ENCODE results near the gene TEX14. TPM values are rescaled to one million over a fixed set of nuclear protein-coding genes. Genes with fewer than 3 reads are reported as not detected.

TEX14 gene
- total and polyA plus RNA-seq, 7 experiments from 2014 or later = 0.17 to 2.4 (median 0.54) TPM; not detected in 2

GRCh38 chr17:58669853-58670252, 22.0 kb downstream of the TEX14 start:
- H3K9me3 ChIP-seq (ENCODE audit: control insufficient read depth in 2 of 3, low read length in 3 of 3) = no peaks in the 10 kb centered on the region
- DNase-seq (no peak), ATAC-seq (no peak)
- ChIA-PET CTCF (no interaction called here), POLR2A (no interaction called here)
- no peaks in the 10 kb centered on the region for H3K36me3 ChIP-seq (ENCODE audit: control insufficient read depth in 2 of 3, insufficient read depth in 3 of 3, low read length in 3 of 3)
- Mint-ChIP-seq H3K4me1 (peaks cover 0 to 9% (median 8%) of the 10 kb centered on the region in 7 donors), H3K4me3 (no peak overlapping the region), H3K27me3 (peaks cover under 1 to 23% (median 8%) of the 10 kb centered on the region in 5 donors), H3K36me3 (no peaks in the 10 kb centered on the region), H3K9me3 (peaks cover 0 to 1% (median 0%) of the 10 kb centered on the region in 11 donors), H3K27ac (no peak overlapping the region)
- no peaks in the 10 kb centered on the region for H3K4me1 ChIP-seq (ENCODE audit: control insufficient read depth in 2 of 2, insufficient read depth in 2 of 2, low read length in 2 of 2)
- H3K4me3 ChIP-seq (ENCODE audit: low read length) = no peak overlapping the region
- intact Hi-C loops (cut with micrococcal nuclease) = no loop called here
- no peak overlapping the region for H3K27ac ChIP-seq (ENCODE audit: low read depth, low read length)
- H3K27me3 ChIP-seq (ENCODE audit: control insufficient read depth in 2 of 2, insufficient read depth in 2 of 2, low read length in 2 of 2) = no peaks in the 10 kb centered on the region

- Mint-ChIP-seq H3K9me3 (peaks cover 0 to 1% (median 0%) of the 10 kb centered on the region in 11 donors), H3K27ac (no peak overlapping the region), H3K36me3 (no peaks in the 10 kb centered on the region), H3K4me1 (peaks cover 0 to 9% (median 8%) of the 10 kb centered on the region in 7 donors), H3K4me3 (no peak overlapping the region), H3K27me3 (peaks cover 0 to 23% (median 11%) of the 10 kb centered on the region in 5 donors)
- DNase-seq (no peak), ATAC-seq (no peak)
- H3K27ac ChIP-seq (ENCODE audit: low read depth, low read length) = no peak overlapping the region
- no peaks in the 10 kb centered on the region for H3K27me3 ChIP-seq (ENCODE audit: control insufficient read depth in 2 of 2, insufficient read depth in 2 of 2, low read length in 2 of 2)
- H3K4me3 ChIP-seq (ENCODE audit: low read length) = no peak overlapping the region
- H3K9me3 ChIP-seq (ENCODE audit: control insufficient read depth in 2 of 3, low read length in 3 of 3) = no peaks in the 10 kb centered on the region
- ChIA-PET CTCF (no interaction called here), POLR2A (no interaction called here)
- intact Hi-C loops (cut with micrococcal nuclease) = no loop called here
- no peaks in the 10 kb centered on the region for H3K36me3 ChIP-seq (ENCODE audit: control insufficient read depth in 2 of 3, insufficient read depth in 3 of 3, low read length in 3 of 3)
- no peaks in the 10 kb centered on the region for H3K4me1 ChIP-seq (ENCODE audit: control insufficient read depth in 2 of 2, insufficient read depth in 2 of 2, low read length in 2 of 2)
These were observed 23.3 kb downstream of the TEX14 start for GRCh38 chr17:58668598-58668935.

- DNase-seq (no peak), ATAC-seq (no peak)
- peak overlapping the region in 1 of 9 donors; percentile 63 for H3K27ac Mint-ChIP-seq
- H3K9me3 ChIP-seq (ENCODE audit: control insufficient read depth in 2 of 3, low read length in 3 of 3) = no peaks in the 10 kb centered on the region
- H3K27ac ChIP-seq (ENCODE audit: low read depth, low read length) = no peak overlapping the region
- intact Hi-C loops (cut with micrococcal nuclease) = no loop called here
- ChIA-PET CTCF (interaction anchor here (0.6 to 0.7 kb wide), 2 partner anchors 459 to 552 kb away, joined by 3 read pairs; no protein-coding TSS in a partner anchor), POLR2A (no interaction called here)
- H3K4me1 ChIP-seq (ENCODE audit: control insufficient read depth in 2 of 2, insufficient read depth in 2 of 2, low read length in 2 of 2) = no peaks in the 10 kb centered on the region
- peak overlapping the region in 2 of 10 donors; percentile 21 to 38 for H3K4me3 Mint-ChIP-seq
- peaks cover 0 to 23% (median 11%) of the 10 kb centered on the region in 5 donors for H3K27me3 Mint-ChIP-seq
- H3K36me3 ChIP-seq (ENCODE audit: control insufficient read depth in 2 of 3, insufficient read depth in 3 of 3, low read length in 3 of 3) = no peaks in the 10 kb centered on the region
- no peak overlapping the region for H3K4me3 ChIP-seq (ENCODE audit: low read length)
- no peaks in the 10 kb centered on the region for H3K36me3 Mint-ChIP-seq
- H3K27me3 ChIP-seq (ENCODE audit: control insufficient read depth in 2 of 2, insufficient read depth in 2 of 2, low read length in 2 of 2) = no peaks in the 10 kb centered on the region
- peaks cover 0 to 9% (median 8%) of the 10 kb centered on the region in 7 donors for H3K4me1 Mint-ChIP-seq
- peaks cover 0 to 1% (median 0%) of the 10 kb centered on the region in 11 donors for H3K9me3 Mint-ChIP-seq
These were observed 23.8 kb downstream of the TEX14 start for GRCh38 chr17:58667934-58668597.

- ATAC-seq = peak; percentile 79
- peak in 5 of 9 donors; percentile 21 to 52 (median 26) for DNase-seq
- Histone ChIP-seq H3K27ac (ENCODE audit: low read depth, low read length) (no peak overlapping the region), H3K4me1 (ENCODE audit: control insufficient read depth in 2 of 2, insufficient read depth in 2 of 2, low read length in 2 of 2) (no peaks in the 10 kb centered on the region), H3K36me3 (ENCODE audit: control insufficient read depth in 2 of 3, insufficient read depth in 3 of 3, low read length in 3 of 3) (no peaks in the 10 kb centered on the region), H3K4me3 (ENCODE audit: low read length) (peak overlapping the region; percentile 0), H3K9me3 (ENCODE audit: control insufficient read depth in 2 of 3, low read length in 3 of 3) (no peaks in the 10 kb centered on the region), H3K27me3 (ENCODE audit: control insufficient read depth in 2 of 2, insufficient read depth in 2 of 2, low read length in 2 of 2) (no peaks in the 10 kb centered on the region)
- intact Hi-C loops (cut with micrococcal nuclease) = no loop called here
- peaks cover 0 to 9% (median 8%) of the 10 kb centered on the region in 7 donors for H3K4me1 Mint-ChIP-seq
- peak overlapping the region in 9 of 10 donors; percentile 14 to 80 (median 48) for H3K4me3 Mint-ChIP-seq
- peaks cover 0 to 23% (median 11%) of the 10 kb centered on the region in 5 donors for H3K27me3 Mint-ChIP-seq
- H3K36me3 Mint-ChIP-seq = no peaks in the 10 kb centered on the region
- peak overlapping the region in 4 of 9 donors; percentile 14 to 32 (median 23) for H3K27ac Mint-ChIP-seq
- peaks cover 0 to 1% (median 0%) of the 10 kb centered on the region in 11 donors for H3K9me3 Mint-ChIP-seq
- POLR2A ChIA-PET = interaction anchor here (0.7 kb wide), 1 partner anchor 489 kb away, joined by 4 read pairs; the partner anchor contains the start of gene PRR11
- CTCF ChIA-PET = no interaction called here
These were observed 25.0 kb downstream of the TEX14 start for GRCh38 chr17:58666858-58667267.

GRCh38 chr17:58665946-58666857, 25.6 kb downstream of the TEX14 start:
- Histone ChIP-seq H3K9me3 (ENCODE audit: control insufficient read depth in 2 of 3, low read length in 3 of 3) (no peaks in the 10 kb centered on the region), H3K27ac (ENCODE audit: low read depth, low read length) (no peak overlapping the region), H3K4me3 (ENCODE audit: low read length) (peak overlapping the region; percentile 0), H3K36me3 (ENCODE audit: control insufficient read depth in 2 of 3, insufficient read depth in 3 of 3, low read length in 3 of 3) (no peaks in the 10 kb centered on the region), H3K27me3 (ENCODE audit: control insufficient read depth in 2 of 2, insufficient read depth in 2 of 2, low read length in 2 of 2) (no peaks in the 10 kb centered on the region), H3K4me1 (ENCODE audit: control insufficient read depth in 2 of 2, insufficient read depth in 2 of 2, low read length in 2 of 2) (no peaks in the 10 kb centered on the region)
- Mint-ChIP-seq H3K4me3 (peak overlapping the region in 9 of 10 donors; percentile 14 to 80 (median 48)), H3K27me3 (peaks cover 0 to 23% (median 11%) of the 10 kb centered on the region in 5 donors), H3K36me3 (no peaks in the 10 kb centered on the region), H3K9me3 (peaks cover 0 to 1% (median 0%) of the 10 kb centered on the region in 11 donors), H3K4me1 (peaks cover 0 to 9% (median 8%) of the 10 kb centered on the region in 7 donors), H3K27ac (peak overlapping the region in 1 of 9 donors; percentile 14)
- intact Hi-C loops (cut with micrococcal nuclease) = no loop called here
- no peak for ATAC-seq
- ChIA-PET POLR2A (interaction anchor here (1.0 kb wide), 1 partner anchor 25 kb away, joined by 4 read pairs; no protein-coding TSS in a partner anchor), CTCF (no interaction called here)
- no peak for DNase-seq

GRCh38 chr17:58664302-58664701, 27.5 kb downstream of the TEX14 start:
- H3K4me1 Mint-ChIP-seq = peaks cover 2 to 11% (median 10%) of the 10 kb centered on the region in 7 donors
- Histone ChIP-seq H3K4me1 (ENCODE audit: control insufficient read depth in 2 of 2, insufficient read depth in 2 of 2, low read length in 2 of 2) (no peaks in the 10 kb centered on the region), H3K27me3 (ENCODE audit: control insufficient read depth in 2 of 2, insufficient read depth in 2 of 2, low read length in 2 of 2) (no peaks in the 10 kb centered on the region), H3K4me3 (ENCODE audit: low read length) (no peak overlapping the region), H3K9me3 (ENCODE audit: control insufficient read depth in 2 of 3, low read length in 3 of 3) (no peaks in the 10 kb centered on the region), H3K36me3 (ENCODE audit: control insufficient read depth in 2 of 3, insufficient read depth in 3 of 3, low read length in 3 of 3) (no peaks in the 10 kb centered on the region), H3K27ac (ENCODE audit: low read depth, low read length) (no peak overlapping the region)
- ATAC-seq (no peak), DNase-seq (no peak)
- no peak overlapping the region for H3K4me3 Mint-ChIP-seq
- ChIA-PET CTCF (no interaction called here), POLR2A (no interaction called here)
- H3K27ac Mint-ChIP-seq = no peak overlapping the region
- intact Hi-C loops (cut with micrococcal nuclease) = no loop called here
- H3K9me3 Mint-ChIP-seq = peaks cover 0 to 2% (median 0%) of the 10 kb centered on the region in 11 donors
- peaks cover 0 to 22% (median 11%) of the 10 kb centered on the region in 5 donors for H3K27me3 Mint-ChIP-seq
- no peaks in the 10 kb centered on the region for H3K36me3 Mint-ChIP-seq
